GM18505 (cell line): ENCODE data around the gene C5orf58.
"Not testable (repeated sequence)": the region's sequence is repeated elsewhere in the genome, so short reads cannot be mapped to it uniquely, and the experiment has no call there.

Experiments
- ATAC-seq: cut with Tn5 transposase; IDR thresholded peaks from one replicate; pipeline ENCODE4 v1.9.1; 2021; ENCODE audit not compliant: unreplicated experiment
- POLR2A ChIP-seq: IDR thresholded peaks from 4 replicates; pipeline ENCODE4 v1.6.1; 2011; ENCODE audit warnings: borderline replicate concordance; ENCODE audit not compliant: insufficient read depth, insufficient read length; ENCODE audit errors: extremely low read depth

Gene C5orf58

GRCh38 chr5:170233358-170233892 is 640 bp downstream of the C5orf58 start:
- no peak for TF ChIP-seq POLR2A
- ATAC-seq = no peak

DNA sequence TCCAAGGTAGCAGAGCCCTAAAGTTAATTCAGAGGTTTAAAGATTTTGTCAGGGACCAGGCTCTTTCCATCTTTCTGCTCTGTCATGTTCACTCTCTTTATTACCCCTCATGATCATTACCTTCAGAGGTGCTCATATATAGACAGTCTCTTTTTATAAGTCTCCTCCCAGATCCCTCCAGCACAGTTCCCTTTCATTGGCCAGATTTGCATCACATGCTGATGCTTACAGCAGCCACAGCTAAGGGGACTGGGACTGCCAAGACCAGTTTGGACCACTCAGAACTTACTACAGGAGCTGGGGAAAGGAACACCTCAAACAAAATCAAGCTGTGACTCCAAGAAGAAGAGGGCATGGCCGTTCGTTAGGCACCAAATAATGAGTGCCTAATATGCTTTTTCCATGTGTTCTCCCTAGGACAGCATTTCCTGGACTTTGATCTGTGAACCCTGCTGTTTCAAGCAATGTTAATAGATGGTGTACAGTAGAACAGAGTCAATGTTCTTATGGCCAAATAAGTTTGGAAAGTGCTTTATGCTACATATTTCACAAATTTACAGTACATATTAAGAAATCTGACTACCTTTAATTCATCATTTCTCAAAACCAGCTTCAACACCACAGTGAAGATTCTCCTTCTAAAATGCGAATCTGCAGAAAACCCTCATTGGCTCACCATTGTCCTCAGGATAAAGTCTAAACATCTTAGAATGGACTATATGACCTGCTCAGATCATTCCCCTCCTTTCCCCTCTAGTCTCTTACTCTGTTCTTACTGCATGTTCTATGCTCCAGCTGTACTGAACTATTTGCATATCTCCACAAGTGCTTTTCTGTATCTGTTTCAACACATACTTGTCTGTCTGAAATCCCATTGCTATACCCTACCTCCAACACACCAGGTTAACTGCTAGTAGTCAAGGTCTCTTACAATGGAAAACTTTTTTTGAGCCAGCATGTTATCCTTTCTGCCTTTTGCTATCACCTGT is 3.4 kb downstream of the C5orf58 start:
- no peak for ATAC-seq
- no peak for TF ChIP-seq POLR2A

- TF ChIP-seq POLR2A = no peak
- no peak for ATAC-seq
Measured at GRCh38 chr5:170238456-170239196, 5.8 kb downstream of the C5orf58 start.

GRCh38 chr5:170245436-170245835 is 12.7 kb downstream of the C5orf58 start:
- not testable (repeated sequence) for ATAC-seq

DNA sequence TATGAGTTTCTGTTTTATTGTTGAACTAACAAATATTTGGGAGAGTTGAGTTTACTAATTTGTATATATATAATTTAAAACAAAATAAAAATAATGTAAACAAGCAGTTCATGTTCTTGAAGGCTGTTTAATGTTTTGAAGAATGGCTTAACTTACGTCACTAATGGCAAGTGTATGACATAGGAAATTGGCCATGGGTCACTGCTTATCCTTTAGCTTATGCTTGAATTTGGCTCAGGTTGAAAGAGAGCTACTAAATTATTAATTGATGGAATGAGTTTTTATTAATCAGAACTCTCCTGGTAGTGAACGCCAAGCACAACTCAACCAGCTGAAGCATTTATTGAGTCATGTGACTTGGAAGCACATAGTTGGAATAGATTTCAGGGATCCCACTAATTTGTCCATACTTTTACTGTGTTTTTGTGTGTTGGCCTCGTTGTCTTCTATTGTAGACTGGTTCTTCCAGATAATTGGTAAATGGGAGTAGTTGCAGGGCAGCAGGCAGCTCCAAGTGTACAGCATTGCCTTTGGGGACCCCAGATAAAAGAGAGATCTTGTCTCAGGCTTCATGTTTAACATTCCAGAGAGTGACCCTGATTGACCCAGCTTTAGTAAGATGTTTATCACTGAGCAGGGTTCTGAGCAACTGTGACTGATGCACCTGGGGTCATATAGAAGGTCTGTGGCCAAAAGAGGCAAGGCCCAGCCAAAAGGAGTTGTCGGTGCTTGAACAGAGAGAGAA is 13.5 kb downstream of the C5orf58 start:
- ATAC-seq = no peak
- no peak for TF ChIP-seq POLR2A

DNA sequence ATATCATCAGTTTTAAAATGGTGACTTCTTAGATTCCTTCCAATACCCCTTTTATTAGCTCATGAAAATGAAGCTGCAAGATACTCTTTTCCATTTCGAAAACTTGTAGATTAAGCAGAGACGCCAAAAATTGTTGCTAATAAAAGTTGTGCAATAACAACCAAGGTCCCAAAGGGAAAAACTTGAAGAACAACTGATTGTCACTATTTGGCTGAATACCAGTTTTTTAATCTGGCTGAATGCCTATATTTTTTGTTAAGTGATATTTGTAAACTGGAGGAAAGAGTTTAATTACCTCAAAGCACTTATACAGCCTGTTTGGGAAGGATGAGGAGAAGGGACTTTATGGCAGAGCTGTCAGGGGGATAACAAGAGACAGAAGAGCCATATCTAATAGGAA is 14.6 kb downstream of the C5orf58 start:
- no peak for ATAC-seq
- TF ChIP-seq POLR2A = no peak

DNA sequence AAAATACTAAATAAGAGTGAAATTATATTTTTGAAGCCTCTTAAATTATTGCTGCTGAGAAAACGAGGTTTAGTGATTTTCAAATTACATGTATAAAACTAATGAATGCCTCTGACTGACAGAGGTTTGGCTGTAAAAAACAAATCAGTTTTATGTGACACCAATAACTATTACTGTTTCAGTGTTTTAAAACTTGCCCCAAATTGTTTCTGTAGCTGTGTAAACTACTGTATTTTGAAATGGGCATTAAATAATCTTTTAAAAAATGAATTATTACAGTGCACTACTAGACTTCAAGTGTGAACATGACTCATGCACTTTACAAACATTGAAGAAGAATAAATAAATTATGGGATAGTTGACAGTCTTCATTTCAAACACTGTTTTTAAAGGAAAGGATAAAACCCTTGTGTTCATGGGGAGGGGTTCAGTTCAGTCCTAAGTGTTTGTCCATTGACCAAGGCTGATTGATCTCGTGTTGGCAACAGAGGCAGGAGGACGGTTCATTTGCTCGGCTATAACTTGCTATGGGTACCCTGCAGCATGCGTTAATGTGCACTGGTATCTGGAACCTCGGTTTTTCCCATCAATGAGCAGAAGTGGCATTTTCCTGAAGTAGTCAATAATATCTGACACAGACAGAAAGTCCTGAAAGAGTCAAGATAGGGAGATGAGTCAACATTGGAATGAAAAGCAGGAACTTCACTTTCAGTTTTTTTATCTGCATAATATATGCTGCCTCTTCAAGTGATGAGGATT is 15.6 kb downstream of the C5orf58 start:
- no peak for TF ChIP-seq POLR2A
- no peak for ATAC-seq

GRCh38 chr5:170248931-170249227 is 16.1 kb downstream of the C5orf58 start:
- ATAC-seq = not testable (repeated sequence)

DNA sequence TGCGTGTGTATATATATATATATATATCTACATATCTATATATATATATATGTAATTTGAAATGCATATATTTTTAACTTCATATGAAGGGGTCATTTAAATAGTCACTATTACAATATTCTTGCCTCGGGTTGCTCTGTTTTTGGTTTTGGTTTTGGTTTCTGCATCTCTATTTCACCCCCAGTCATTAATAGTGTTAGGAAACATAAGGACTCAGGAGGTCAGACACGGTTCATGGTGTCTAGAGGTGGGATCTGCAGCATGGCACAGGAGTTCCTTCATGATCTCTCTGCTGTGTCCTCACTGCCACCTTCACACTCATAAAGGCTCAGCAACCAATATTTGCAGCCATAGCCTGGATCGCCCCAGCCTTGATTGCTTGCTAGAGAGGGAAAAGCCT is 16.6 kb downstream of the C5orf58 start:
- no peak for TF ChIP-seq POLR2A
- ATAC-seq = no peak

DNA sequence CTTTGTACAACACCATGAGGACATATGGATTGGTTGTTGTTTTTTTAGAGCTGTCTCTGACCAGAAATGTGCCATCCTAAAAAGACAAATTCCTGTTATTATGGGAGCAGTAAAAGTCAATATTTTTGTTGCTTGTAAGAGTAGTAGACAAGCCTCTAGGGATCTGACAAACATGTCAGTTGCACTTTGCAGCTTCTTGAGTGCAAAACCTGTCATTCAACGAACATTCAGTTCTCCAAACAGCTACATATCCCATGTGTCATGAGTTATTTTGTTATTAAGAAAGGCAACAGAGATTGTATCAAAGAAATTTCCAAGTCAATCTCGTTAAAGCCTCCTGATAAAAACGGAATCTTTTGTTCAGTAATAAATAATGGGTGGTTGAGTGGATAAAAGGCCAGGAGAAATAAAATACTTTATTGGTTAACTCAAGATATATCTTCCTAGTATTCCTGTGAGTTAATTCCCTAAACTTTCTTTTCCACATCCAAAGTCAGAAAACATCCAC is 18.1 kb downstream of the C5orf58 start:
- no peak for ATAC-seq
- no peak for TF ChIP-seq POLR2A

DNA sequence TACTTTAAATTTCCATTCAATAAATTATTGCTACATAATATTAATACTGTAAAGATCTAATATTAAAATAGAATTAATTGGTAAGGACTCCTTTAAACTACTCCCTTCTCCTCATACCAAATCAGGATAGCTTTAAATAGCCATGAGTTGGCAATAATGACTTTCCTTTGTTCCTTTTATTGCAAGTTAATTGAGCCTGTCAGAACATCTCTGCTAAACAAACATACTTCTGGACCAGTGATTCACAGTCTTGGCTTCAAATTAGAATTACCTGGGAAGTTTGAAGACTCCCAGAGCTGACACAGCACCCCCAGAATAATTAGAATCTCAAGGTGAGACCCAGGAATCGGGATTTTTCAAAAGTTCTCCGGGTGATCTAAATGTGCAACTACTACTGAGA is 18.7 kb downstream of the C5orf58 start:
- ATAC-seq = no peak
- no peak for TF ChIP-seq POLR2A

- TF ChIP-seq POLR2A = no peak
Measured at GRCh38 chr5:170252109-170252508, 19.3 kb downstream of the C5orf58 start.

More at GRCh38 chr5:170252109-170252508, 19.3 kb downstream of the C5orf58 start:
- ATAC-seq = no peak
